Effector memory CD8-positive, alpha-beta T cell (primary cell): ENCODE data around the gene EPS8L1.
A peak's percentile ranks its signal among the peaks of the same experiment; 100 is the strongest.

ENCODE experiments used
- ATAC-seq: fragments of 150-1000 bp; cut with Tn5 transposase; replicated peaks from 2 replicates; pipeline ENCODE4 v1.10.0; 2021; ENCODE audit warnings: mild to moderate bottlenecking, moderate library complexity
- DNase-seq, 3 experiments: peaks; one replicate each; pipeline ENCODE4 v3.0.0; 2021
- H3K27ac Mint-ChIP-seq, 2 donors: one replicate each; pipeline ENCODE4 v1.8.0; 2022; ENCODE audit warnings: mild to moderate bottlenecking in 2 of 2, mixed read lengths in 2 of 2, moderate library complexity in 2 of 2
- H3K27me3 Mint-ChIP-seq, 2 donors: one replicate each; pipeline ENCODE4 v1.8.0; 2022; ENCODE audit warnings: mixed read lengths in 2 of 2
- H3K36me3 Mint-ChIP-seq: one replicate; pipeline ENCODE4 v1.8.0; 2022; ENCODE audit warnings: mild to moderate bottlenecking, moderate library complexity, mixed read lengths; ENCODE audit not compliant: insufficient read depth
- H3K4me1 Mint-ChIP-seq, 2 donors: one replicate each; pipeline ENCODE4 v1.8.0; 2022; ENCODE audit warnings: low read depth in 2 of 2, mixed read lengths in 2 of 2
- H3K4me3 Mint-ChIP-seq, 2 donors: one replicate each; pipeline ENCODE4 v1.8.0; 2022; ENCODE audit warnings: mild to moderate bottlenecking in 2 of 2, mixed read lengths in 2 of 2, moderate library complexity in 2 of 2
- H3K9me3 Mint-ChIP-seq, 2 donors: one replicate each; pipeline ENCODE4 v1.8.0; 2022; ENCODE audit warnings: mixed read lengths in 2 of 2

The EPS8L1 gene

DNA sequence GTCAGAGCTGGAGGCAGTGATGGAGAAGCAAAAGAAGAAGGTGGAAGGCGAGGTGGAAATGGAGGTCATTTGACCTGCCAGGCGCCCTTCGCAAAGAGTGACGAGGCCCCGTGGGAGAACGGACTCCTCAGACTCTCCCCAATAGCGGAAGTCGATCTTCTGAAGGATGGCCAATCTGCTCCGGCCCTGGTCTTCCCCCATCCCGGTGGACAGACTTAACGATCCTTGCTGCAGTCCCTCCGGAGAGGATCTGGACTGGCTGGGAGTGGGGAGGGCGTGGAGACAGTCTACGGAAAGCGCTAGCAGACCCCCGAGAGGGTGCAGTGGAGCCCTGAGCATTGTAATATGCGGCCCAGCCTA, 11.9 kb downstream of the EPS8L1 start:
- no peaks in the 10 kb centered on the region for H3K9me3 Mint-ChIP-seq
- DNase-seq = no peak
- peaks cover 7% of the 10 kb centered on the region for H3K36me3 Mint-ChIP-seq
- peak overlapping the region in 1 of 2 donors; percentile 72 for H3K4me3 Mint-ChIP-seq
- no peak for ATAC-seq
- peaks cover 16 to 20% of the 10 kb centered on the region in 2 donors for H3K4me1 Mint-ChIP-seq
- H3K27me3 Mint-ChIP-seq = peaks cover 23 to 60% of the 10 kb centered on the region in 2 donors
- H3K27ac Mint-ChIP-seq = no peak overlapping the region

DNA sequence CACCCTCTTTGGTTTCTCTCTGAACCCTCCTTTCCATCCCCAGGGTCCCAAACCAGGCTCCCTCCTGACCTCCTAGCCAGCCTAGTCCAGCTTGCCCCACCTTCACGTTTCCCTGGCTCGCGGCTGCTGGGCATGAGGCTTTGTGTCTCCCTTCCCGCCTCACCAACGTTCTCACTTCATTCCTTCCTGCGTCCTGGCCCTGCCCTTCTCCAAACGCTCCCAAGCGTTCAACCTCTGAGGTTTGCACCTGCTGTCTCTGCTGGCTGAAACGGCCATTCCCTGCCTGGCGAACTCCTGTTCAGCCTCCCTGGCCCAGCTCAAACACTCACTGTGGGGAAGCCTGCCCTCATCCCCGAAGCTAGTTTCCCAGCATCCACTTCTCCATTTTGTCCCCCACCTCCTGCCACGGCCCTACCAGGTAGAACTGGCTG, 12.4 kb downstream of the EPS8L1 start:
- DNase-seq = no peak

DNA sequence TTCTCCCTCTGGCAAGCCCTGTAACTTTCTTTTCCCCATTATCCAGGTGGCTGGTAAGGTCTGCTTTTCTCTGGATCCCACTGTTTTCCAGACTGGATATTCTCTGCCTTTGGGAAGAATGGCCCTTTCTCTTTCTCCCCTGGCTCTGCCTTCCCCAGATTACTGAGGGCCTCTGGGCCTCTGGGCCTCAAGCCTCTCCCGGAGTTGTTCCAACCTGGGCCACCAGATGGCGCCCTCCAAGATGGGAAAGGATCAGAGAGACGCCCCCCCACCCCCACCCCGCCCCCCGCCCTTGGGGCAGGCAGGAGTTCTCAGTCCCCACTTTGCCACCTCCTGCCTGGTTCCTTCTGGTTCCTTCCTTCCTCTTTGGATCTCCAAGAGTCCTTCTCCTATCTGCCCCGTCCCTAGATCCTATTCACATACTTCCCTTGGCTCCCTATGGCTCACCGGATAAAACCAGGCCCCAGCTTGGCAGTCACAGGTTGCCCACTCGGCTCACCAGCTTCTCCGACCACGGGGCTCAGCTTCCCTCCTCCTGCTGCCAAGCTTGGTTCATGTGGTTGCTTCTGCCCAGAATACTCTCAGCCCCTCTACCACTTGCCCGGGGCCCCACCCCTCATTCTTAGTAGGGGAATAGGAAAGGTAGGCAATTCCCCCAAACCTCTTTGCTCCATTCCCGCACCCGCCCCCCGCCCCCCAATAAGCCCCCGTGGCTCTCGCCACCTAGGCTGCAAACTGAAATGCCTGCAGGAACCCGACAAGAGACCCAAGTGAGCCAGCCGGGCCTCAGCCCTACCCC, 13.1 kb downstream of the EPS8L1 start:
- H3K4me1 Mint-ChIP-seq = peaks cover 16 to 19% of the 10 kb centered on the region in 2 donors
- peak overlapping the region; percentile 21 to 72 for H3K4me3 Mint-ChIP-seq
- ATAC-seq (peak; percentile 64), DNase-seq (peak; percentile 76 to 82 (median 80))
- peak overlapping the region in 1 of 2 donors; percentile 76 for H3K27ac Mint-ChIP-seq
- H3K27me3 Mint-ChIP-seq = peaks cover 15 to 48% of the 10 kb centered on the region in 2 donors
- H3K36me3 Mint-ChIP-seq = peaks cover 7% of the 10 kb centered on the region
- H3K9me3 Mint-ChIP-seq = no peaks in the 10 kb centered on the region

More for the DNA sequence above, 12.4 kb downstream of the EPS8L1 start:
- H3K36me3 Mint-ChIP-seq = peaks cover 7% of the 10 kb centered on the region
- peak overlapping the region in 1 of 2 donors; percentile 76 for H3K27ac Mint-ChIP-seq
- ATAC-seq = no peak
- H3K27me3 Mint-ChIP-seq = peaks cover 18 to 55% of the 10 kb centered on the region in 2 donors
- peaks cover 16 to 19% of the 10 kb centered on the region in 2 donors for H3K4me1 Mint-ChIP-seq
- no peaks in the 10 kb centered on the region for H3K9me3 Mint-ChIP-seq
- H3K4me3 Mint-ChIP-seq = peak overlapping the region; percentile 21 to 72

DNA sequence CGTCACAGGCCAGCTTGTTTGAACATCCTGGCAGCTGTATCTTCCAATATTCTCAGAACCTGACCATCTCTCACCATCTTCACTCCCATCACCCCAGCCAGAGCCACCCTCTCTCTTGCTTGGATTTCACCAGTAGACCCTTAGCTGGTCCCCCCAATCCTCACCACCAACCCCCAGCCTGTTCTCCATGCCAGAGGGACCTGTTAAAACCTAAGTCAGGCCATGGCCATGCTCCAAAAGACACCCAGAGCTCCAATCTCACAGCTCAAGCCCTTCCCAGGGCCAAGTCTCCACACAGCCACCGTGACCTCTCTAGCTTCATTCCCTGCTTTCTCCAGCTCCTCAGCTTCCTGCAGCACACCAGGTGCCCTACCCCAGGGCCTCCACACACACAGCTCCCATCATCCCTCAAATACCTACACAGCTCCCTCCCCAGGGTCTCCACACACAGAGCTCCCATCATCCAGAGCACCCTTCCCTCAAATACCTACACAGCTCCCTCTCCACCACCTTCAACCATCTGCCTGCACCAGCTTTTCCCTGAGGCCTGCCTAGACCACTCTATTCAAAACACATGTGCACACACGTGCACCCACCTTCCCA, 13.8 kb downstream of the EPS8L1 start:
- peaks cover 9 to 41% of the 10 kb centered on the region in 2 donors for H3K27me3 Mint-ChIP-seq
- H3K4me3 Mint-ChIP-seq = no peak overlapping the region
- DNase-seq (no peak), ATAC-seq (no peak)
- no peak overlapping the region for H3K27ac Mint-ChIP-seq
- H3K36me3 Mint-ChIP-seq = peaks cover 7% of the 10 kb centered on the region
- H3K9me3 Mint-ChIP-seq = no peaks in the 10 kb centered on the region
- H3K4me1 Mint-ChIP-seq = peaks cover 16 to 19% of the 10 kb centered on the region in 2 donors

GRCh38 chr19:55090564-55090963, 14.9 kb downstream of the EPS8L1 start:
- H3K27me3 Mint-ChIP-seq = peaks cover 9 to 31% of the 10 kb centered on the region in 2 donors
- H3K27ac Mint-ChIP-seq = no peak overlapping the region
- DNase-seq = no peak
- H3K4me1 Mint-ChIP-seq = peaks cover 16 to 19% of the 10 kb centered on the region in 2 donors
- ATAC-seq = no peak
- H3K4me3 Mint-ChIP-seq = no peak overlapping the region
- H3K36me3 Mint-ChIP-seq = peaks cover 13% of the 10 kb centered on the region
- no peaks in the 10 kb centered on the region for H3K9me3 Mint-ChIP-seq

- H3K9me3 Mint-ChIP-seq = no peaks in the 10 kb centered on the region
- H3K4me3 Mint-ChIP-seq = no peak overlapping the region
- H3K36me3 Mint-ChIP-seq = peaks cover 13% of the 10 kb centered on the region
- H3K27ac Mint-ChIP-seq = no peak overlapping the region
- H3K27me3 Mint-ChIP-seq = peaks cover 9 to 25% of the 10 kb centered on the region in 2 donors
- H3K4me1 Mint-ChIP-seq = peaks cover 16 to 19% of the 10 kb centered on the region in 2 donors
- DNase-seq (no peak), ATAC-seq (no peak)
These were observed 15.6 kb downstream of the EPS8L1 start for GRCh38 chr19:55091126-55091910.

DNA sequence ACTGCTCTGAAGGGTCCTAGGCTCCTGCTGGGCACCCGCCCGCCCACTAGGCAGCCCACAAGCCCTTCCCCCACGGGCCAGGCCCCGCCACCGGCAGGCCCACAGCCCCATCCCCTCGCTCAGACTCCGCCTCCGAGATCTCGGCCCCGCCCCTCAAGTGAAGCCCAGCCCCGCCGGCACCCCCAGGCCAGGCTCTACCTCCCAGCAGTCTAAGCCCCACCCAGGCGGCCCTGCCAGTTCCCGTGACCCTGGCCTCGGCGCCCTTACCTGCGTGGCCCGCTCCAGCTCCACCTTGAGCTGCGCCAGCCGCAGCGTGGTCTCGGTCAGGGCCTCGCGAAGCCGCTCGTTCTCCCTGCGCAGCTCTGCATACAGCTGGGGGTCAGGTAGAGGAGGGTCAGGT, 16.3 kb downstream of the EPS8L1 start:
- no peak for ATAC-seq
- DNase-seq = no peak
- Mint-ChIP-seq H3K27me3 (peaks cover 9 to 24% of the 10 kb centered on the region in 2 donors), H3K4me1 (peaks cover 16 to 19% of the 10 kb centered on the region in 2 donors), H3K36me3 (peaks cover 13% of the 10 kb centered on the region), H3K4me3 (no peak overlapping the region), H3K9me3 (no peaks in the 10 kb centered on the region), H3K27ac (no peak overlapping the region)

DNA sequence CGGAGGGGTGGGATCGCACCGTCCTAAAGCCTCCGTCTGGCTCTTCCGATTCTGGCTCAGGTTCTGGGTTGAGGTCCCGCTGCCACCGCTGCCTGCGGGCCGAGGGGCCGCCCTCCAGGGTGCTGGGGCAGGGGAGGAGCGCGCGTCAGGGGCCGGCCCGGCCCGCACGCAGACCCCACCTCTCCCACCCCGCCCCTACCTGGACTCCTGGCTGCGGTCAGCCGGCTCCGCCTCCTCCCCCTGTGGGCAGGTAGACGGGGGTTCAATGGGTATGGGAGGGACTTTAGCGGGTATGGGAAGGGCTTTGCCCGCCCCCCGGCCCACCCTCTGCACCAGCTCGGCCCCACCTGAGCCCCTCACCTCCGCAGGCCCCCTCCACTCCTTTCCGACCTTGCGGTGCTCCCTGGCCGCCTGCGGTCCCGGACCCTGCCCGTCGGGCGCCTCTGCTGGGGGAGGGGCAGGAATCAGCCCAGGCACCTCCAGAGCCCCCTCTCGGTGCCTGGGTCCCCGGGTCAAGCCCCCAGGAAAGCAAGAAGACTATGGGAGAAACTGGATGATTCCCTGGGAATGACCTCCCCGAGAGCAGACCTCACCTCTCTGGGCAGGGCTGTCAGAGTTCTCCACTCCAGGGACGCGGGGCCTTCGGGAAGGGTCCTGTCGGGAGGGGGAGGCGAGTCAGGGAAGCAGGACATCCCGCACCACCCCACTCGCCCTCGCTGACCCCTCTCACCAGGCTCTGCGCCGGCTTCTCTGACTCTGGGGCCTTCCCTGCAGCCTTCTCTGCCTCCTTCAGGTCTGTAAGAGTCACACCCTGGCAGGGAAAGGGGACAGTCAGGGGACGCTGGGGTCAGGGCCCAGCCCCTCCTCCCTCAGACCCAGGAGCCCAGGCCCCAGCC, 17.0 kb downstream of the EPS8L1 start:
- no peaks in the 10 kb centered on the region for H3K9me3 Mint-ChIP-seq
- peaks cover 12 to 14% of the 10 kb centered on the region in 2 donors for H3K4me1 Mint-ChIP-seq
- ATAC-seq (no peak), DNase-seq (no peak)
- peaks cover 19% of the 10 kb centered on the region for H3K36me3 Mint-ChIP-seq
- no peak overlapping the region for H3K27ac Mint-ChIP-seq
- H3K27me3 Mint-ChIP-seq = peaks cover 9 to 17% of the 10 kb centered on the region in 2 donors
- H3K4me3 Mint-ChIP-seq = no peak overlapping the region

DNA sequence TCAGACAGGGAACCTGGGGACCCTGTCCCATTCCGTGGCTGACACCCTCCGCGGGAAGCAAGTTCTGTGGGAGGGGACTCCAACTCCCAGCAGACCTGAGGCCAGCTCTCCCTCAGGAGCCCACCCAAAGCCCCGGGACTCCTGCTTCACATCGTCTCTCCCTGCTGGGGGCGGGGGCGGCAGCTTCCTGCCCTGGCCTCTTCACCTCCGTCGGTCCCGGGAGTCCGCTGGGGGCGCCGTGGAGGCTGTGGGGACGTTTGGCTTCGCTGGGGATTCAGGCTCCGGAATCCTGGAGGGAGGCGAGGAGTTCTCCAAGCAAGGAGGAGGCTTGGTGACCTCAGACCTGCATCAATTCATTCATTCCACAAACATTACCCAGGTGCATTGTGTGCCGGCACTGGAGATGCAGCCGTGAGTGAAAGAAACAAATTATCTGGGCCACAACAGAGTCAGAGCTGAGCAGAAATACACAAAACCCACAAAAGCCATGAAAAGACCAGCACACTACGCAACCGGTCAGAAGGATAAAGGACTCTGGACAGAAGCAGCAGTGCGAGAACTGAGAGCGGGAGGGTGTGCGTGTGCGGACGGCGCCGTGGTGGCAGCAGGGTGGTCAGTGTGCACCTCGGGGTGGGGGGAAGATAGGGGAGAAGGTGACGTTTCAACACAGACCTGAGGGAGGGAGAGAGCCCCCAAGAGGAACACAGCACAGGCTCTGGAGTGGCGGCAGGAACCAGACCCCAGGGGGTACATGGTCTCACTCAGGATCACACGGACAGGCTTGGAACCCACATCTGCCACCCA, 19.0 kb downstream of the EPS8L1 start:
- H3K36me3 Mint-ChIP-seq = peaks cover 17% of the 10 kb centered on the region
- H3K9me3 Mint-ChIP-seq = no peaks in the 10 kb centered on the region
- H3K27ac Mint-ChIP-seq = no peak overlapping the region
- ATAC-seq (no peak), DNase-seq (no peak)
- H3K4me3 Mint-ChIP-seq = no peak overlapping the region
- no peaks in the 10 kb centered on the region for H3K27me3 Mint-ChIP-seq
- peaks cover 2 to 3% of the 10 kb centered on the region in 2 donors for H3K4me1 Mint-ChIP-seq

- H3K4me1 Mint-ChIP-seq = peaks cover 0 to 6% of the 10 kb centered on the region in 2 donors
- no peaks in the 10 kb centered on the region for H3K9me3 Mint-ChIP-seq
- DNase-seq (no peak), ATAC-seq (no peak)
- H3K27ac Mint-ChIP-seq = no peak overlapping the region
- H3K27me3 Mint-ChIP-seq = no peaks in the 10 kb centered on the region
- H3K36me3 Mint-ChIP-seq = peaks cover 12% of the 10 kb centered on the region
- H3K4me3 Mint-ChIP-seq = no peak overlapping the region
These were observed 19.8 kb downstream of the EPS8L1 start for GRCh38 chr19:55095260-55096060.

- H3K4me1 Mint-ChIP-seq = peaks cover 0 to 4% of the 10 kb centered on the region in 2 donors
- H3K27ac Mint-ChIP-seq = no peak overlapping the region
- H3K27me3 Mint-ChIP-seq = no peaks in the 10 kb centered on the region
- no peak for ATAC-seq
- peaks cover 12% of the 10 kb centered on the region for H3K36me3 Mint-ChIP-seq
- DNase-seq = no peak
- H3K9me3 Mint-ChIP-seq = no peaks in the 10 kb centered on the region
- no peak overlapping the region for H3K4me3 Mint-ChIP-seq
These were observed 20.5 kb downstream of the EPS8L1 start for GRCh38 chr19:55096061-55096701.
